Endothelial cell of umbilical vein (primary cell): Measurements from ENCODE around the gene CSNK1G2. TPM values are rescaled to one million over a fixed set of nuclear protein-coding genes. Genes with fewer than 3 reads are reported as not detected.

Source experiments
- BruUV-seq: library from RNA; stranded (reverse); fragments of 400-500 nt; replicated peaks from 2 replicates; lab custom pipeline; 2021; lab: Mats Ljungman, UMichigan
- CTCF ChIA-PET: fragments of 300-600, 350-600 bp; sonication (Branson Sonifier 250); formaldehyde crosslinking; loops from one replicate; lab custom pipeline; 2021; ENCODE audit warnings: antibody characterized with exemption, inconsistent platforms; lab: Charles Lee
- POLR2A ChIA-PET: fragments of 300-600, 350-600 bp; sonication (Branson Sonifier 250); formaldehyde crosslinking; loops from one replicate; lab custom pipeline; 2021; ENCODE audit warnings: antibody characterized with exemption, inconsistent platforms; lab: Charles Lee
- DNase-seq: peaks from one replicate; pipeline ENCODE4 v3.0.0-alpha.2; 2011; ENCODE audit warnings: low read depth, low spot score
- FAIRE-seq: peaks from 2 replicates; lab custom pipeline; 2011; peaks lifted over from hg19 to GRCh38; lab: Jason Lieb, UNC
- H2AFZ ChIP-seq: 2 replicates; pipeline ENCODE4 v1.6.0; 2012; ENCODE audit warnings: low read depth, low read length, control low read depth, inconsistent platforms
- H3K27ac ChIP-seq: 2 replicates; pipeline ENCODE4 v1.5.1; 2011; ENCODE audit warnings: low read depth, mild to moderate bottlenecking, control low read depth, low read length, moderate library complexity; ENCODE audit not compliant: insufficient read depth
- H3K27me3 ChIP-seq, 2 experiments: 2 replicates each; pipeline versions ENCODE4 v1.6.0 to v1.6.1; 2011; ENCODE audit warnings: low read length in 2 of 2, mixed read lengths in 1 of 2; ENCODE audit not compliant: control insufficient read depth in 2 of 2, insufficient read depth in 2 of 2
- H3K36me3 ChIP-seq, 2 experiments: 2 replicates in 1 of 2; 3 replicates in 1 of 2; pipeline ENCODE4 v1.5.1; 2011; ENCODE audit warnings: low read length in 2 of 2, mild to moderate bottlenecking in 1 of 2, moderate library complexity in 1 of 2; ENCODE audit not compliant: control insufficient read depth in 2 of 2, insufficient read depth in 2 of 2; ENCODE audit errors: extremely low read depth in 1 of 2
- H3K4me1 ChIP-seq: 3 replicates; pipeline ENCODE4 v1.5.1; 2011; ENCODE audit warnings: mild to moderate bottlenecking, low read length; ENCODE audit not compliant: control insufficient read depth, insufficient read depth; ENCODE audit errors: extremely low read depth
- H3K4me2 ChIP-seq: 2 replicates; pipeline ENCODE4 v1.6.1; 2011; ENCODE audit warnings: low read length, control low read depth, mixed read lengths; ENCODE audit not compliant: insufficient read depth
- H3K4me3 ChIP-seq, 3 experiments: fragments of 200-600 bp in 1 of 3; sonication (generic), shearing (Covaris generic) in 1 of 3; replicated peaks in 1 of 3; 2 replicates each; pipeline ENCODE4 v1.5.1; 2011 to 2016; ENCODE audit warnings: control low read depth in 3 of 3, low read length in 3 of 3, mild to moderate bottlenecking in 2 of 3, inconsistent platforms in 1 of 3, low read depth in 1 of 3, moderate library complexity in 1 of 3; ENCODE audit not compliant: insufficient read depth in 1 of 3
- H3K79me2 ChIP-seq: 2 replicates; pipeline ENCODE4 v1.6.0; 2012; ENCODE audit warnings: low read length, inconsistent platforms; ENCODE audit not compliant: control insufficient read depth, insufficient read depth
- H3K9ac ChIP-seq: replicated peaks from 2 replicates; pipeline ENCODE3; 2011; ENCODE audit warnings: low read length, control low read depth; ENCODE audit not compliant: insufficient read depth; ENCODE audit errors: extremely low read depth
- H3K9me1 ChIP-seq: replicated peaks from 3 replicates; pipeline ENCODE4 v1.6.0; 2011; ENCODE audit warnings: mild to moderate bottlenecking, low read length; ENCODE audit not compliant: control insufficient read depth, insufficient read depth; ENCODE audit errors: extremely low read depth
- H3K9me3 ChIP-seq: replicated peaks from 2 replicates; pipeline ENCODE4 v1.5.1; 2012; ENCODE audit warnings: low read length, inconsistent platforms; ENCODE audit not compliant: control insufficient read depth, insufficient read depth
- H4K20me1 ChIP-seq: replicated peaks from 2 replicates; pipeline ENCODE3; 2011; ENCODE audit warnings: mild to moderate bottlenecking, low read length; ENCODE audit not compliant: control insufficient read depth, insufficient read depth; ENCODE audit errors: extremely low read depth
- EZH2 ChIP-seq: IDR thresholded peaks from 2 replicates; pipeline ENCODE4 v1.6.1; 2012; ENCODE audit warnings: borderline replicate concordance, low read depth, mild to moderate bottlenecking, moderate library complexity, low read length, inconsistent platforms; ENCODE audit not compliant: severe bottlenecking
- FOS ChIP-seq: IDR thresholded peaks from 2 replicates; pipeline ENCODE4 v1.6.1; 2011; ENCODE audit warnings: mild to moderate bottlenecking, low read length, moderate library complexity, borderline replicate concordance; ENCODE audit not compliant: insufficient read depth
- GATA2 ChIP-seq: IDR thresholded peaks from 2 replicates; pipeline ENCODE4 v1.7.0; 2011; ENCODE audit warnings: low read depth, mild to moderate bottlenecking, moderate library complexity, mixed read lengths, low read length; ENCODE audit not compliant: insufficient read length, insufficient read depth
- JUN ChIP-seq: IDR thresholded peaks from 2 replicates; pipeline ENCODE4 v1.6.1; 2011; ENCODE audit warnings: borderline replicate concordance, low read depth; ENCODE audit not compliant: insufficient read length, insufficient read depth
- MYC ChIP-seq: IDR thresholded peaks from one replicate; pipeline ENCODE4 v1.6.1; 2011; ENCODE audit warnings: mild to moderate bottlenecking, low read depth, low read length
- POLR2A ChIP-seq: IDR thresholded peaks from 2 replicates; pipeline ENCODE4 v1.6.1; 2012; ENCODE audit warnings: low read depth, mild to moderate bottlenecking, control low read depth, low read length
- POLR2AphosphoS5 ChIP-seq: IDR thresholded peaks from 2 replicates; pipeline ENCODE4 v1.6.1; 2012; ENCODE audit warnings: low read depth, mild to moderate bottlenecking, control low read depth, low read length, moderate library complexity; ENCODE audit not compliant: insufficient read depth
- dilution Hi-C: fragments of 300-500 bp; cut with MboI; formaldehyde crosslinking; loops from one replicate; pipeline ENCODE4 v1.15.0; 2019; ENCODE audit warnings: low sequenced_read_pairs; ENCODE audit not compliant: extremely low pct_ligation_motif_present
- intact Hi-C: fragments of 100-400 bp; cut with micrococcal nuclease; formaldehyde crosslinking; loops from one replicate; pipeline ENCODE4 v1.10.0; 2022
- polyA plus RNA-seq, 4 experiments: library from polyadenylated mRNA; depleted of rRNA in 3 of 4; stranded (reverse) in 3 of 4; unstranded in 1 of 4; fragments of >200 nt; gene quantifications; 2 replicates each; pipeline versions ENCODE4 v1.2.1 to v1.2.3, GENCODE V29; 2011 to 2012; ENCODE audit warnings: missing spikeins in 1 of 4
- total RNA-seq: library from RNA; stranded (reverse); gene quantifications from 2 replicates; pipeline ENCODE4 v1.2.3, GENCODE V29; 2021
- TF ChIP-seq, protein P1 (sequence below), 2 donors: IDR thresholded peaks; 1 replicate in 1 of 2; 2 replicates in 1 of 2; pipeline ENCODE4 v1.5.1; 2011; ENCODE audit warnings: low read length in 2 of 2, mild to moderate bottlenecking in 2 of 2, moderate library complexity in 2 of 2, control low read depth in 1 of 2, inconsistent platforms in 1 of 2, low read depth in 1 of 2; ENCODE audit not compliant: insufficient read depth in 1 of 2; ENCODE audit errors: extremely low read depth in 1 of 2
- TF ChIP-seq, protein P2 (sequence below): IDR thresholded peaks from 2 replicates; pipeline ENCODE4 v1.6.1; 2011; ENCODE audit not compliant: insufficient read depth, insufficient read length

Gene CSNK1G2
- total and polyA plus RNA-seq, 2 donors (not counting 3 experiments of a cell fraction or from before 2014, with no cell fraction given), result 96.6 to 110 TPM

DNA sequence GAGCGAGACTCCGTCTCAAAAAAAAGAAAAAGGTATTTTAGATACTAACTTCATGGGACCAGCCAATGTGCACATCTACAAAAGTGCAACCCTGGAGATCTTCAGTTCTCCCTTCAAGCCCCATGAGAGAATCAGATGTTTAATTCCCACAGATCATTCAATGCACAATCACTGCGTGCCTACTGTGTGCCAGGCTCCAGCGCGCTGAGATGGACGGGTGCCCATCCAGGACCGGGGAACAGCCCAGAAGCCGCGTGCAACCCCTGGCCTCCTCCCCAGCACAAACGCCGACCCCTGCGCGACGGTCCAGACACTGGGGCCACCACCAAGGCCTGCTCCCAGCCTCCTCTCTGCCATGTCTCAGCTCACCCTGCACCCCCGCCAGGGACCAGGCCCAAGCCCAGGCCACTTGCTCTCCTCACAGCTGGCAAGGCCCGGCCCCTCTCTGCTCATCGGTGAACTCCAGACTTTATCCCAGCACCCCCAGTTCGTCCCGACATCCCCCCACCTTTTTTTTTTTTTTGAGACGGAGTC is 69.2 kb downstream of the CSNK1G2 start:
- H3K27ac ChIP-seq, result no peak overlapping the region
- H3K9ac ChIP-seq, result no peak overlapping the region
- no peaks in the 10 kb centered on the region for H3K9me3 ChIP-seq
- ChIA-PET POLR2A (no interaction called here), CTCF (interaction anchor here (1.0 kb wide), 1 partner anchor 46 kb away, joined by 3 read pairs; no protein-coding TSS in a partner anchor)
- TF ChIP-seq GATA2 (no peak), POLR2A (no peak), FOS (no peak), MYC (no peak), JUN (no peak), POLR2AphosphoS5 (no peak), EZH2 (no peak)
- TF ChIP-seq, protein P1, sequence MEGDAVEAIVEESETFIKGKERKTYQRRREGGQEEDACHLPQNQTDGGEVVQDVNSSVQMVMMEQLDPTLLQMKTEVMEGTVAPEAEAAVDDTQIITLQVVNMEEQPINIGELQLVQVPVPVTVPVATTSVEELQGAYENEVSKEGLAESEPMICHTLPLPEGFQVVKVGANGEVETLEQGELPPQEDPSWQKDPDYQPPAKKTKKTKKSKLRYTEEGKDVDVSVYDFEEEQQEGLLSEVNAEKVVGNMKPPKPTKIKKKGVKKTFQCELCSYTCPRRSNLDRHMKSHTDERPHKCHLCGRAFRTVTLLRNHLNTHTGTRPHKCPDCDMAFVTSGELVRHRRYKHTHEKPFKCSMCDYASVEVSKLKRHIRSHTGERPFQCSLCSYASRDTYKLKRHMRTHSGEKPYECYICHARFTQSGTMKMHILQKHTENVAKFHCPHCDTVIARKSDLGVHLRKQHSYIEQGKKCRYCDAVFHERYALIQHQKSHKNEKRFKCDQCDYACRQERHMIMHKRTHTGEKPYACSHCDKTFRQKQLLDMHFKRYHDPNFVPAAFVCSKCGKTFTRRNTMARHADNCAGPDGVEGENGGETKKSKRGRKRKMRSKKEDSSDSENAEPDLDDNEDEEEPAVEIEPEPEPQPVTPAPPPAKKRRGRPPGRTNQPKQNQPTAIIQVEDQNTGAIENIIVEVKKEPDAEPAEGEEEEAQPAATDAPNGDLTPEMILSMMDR (IDR thresholded peaks at IDR 0.05; ENCODE audit: extremely low read depth in 1 of 2, insufficient read depth in 1 of 2, low read depth in 1 of 2, low read length in 2 of 2), result no peak
- TF ChIP-seq, protein P2, sequence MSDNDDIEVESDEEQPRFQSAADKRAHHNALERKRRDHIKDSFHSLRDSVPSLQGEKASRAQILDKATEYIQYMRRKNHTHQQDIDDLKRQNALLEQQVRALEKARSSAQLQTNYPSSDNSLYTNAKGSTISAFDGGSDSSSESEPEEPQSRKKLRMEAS, result no peak
- H4K20me1 ChIP-seq, result no peaks in the 10 kb centered on the region
- H3K27me3 ChIP-seq, result no peaks in the 10 kb centered on the region
- H3K4me1 ChIP-seq, result no peaks in the 10 kb centered on the region
- DNase-seq, result no peak
- H3K4me2 ChIP-seq, result no peak overlapping the region
- no peak overlapping the region for H2AFZ ChIP-seq
- H3K4me3 ChIP-seq, result no peak overlapping the region
- no peak for FAIRE-seq
- BruUV-seq, result no TSS peak
- H3K36me3 ChIP-seq, result no peaks in the 10 kb centered on the region
- dilution Hi-C loops, result no loop called here
- peaks cover 14% of the 10 kb centered on the region for H3K79me2 ChIP-seq
- H3K9me1 ChIP-seq, result no peaks in the 10 kb centered on the region
- intact Hi-C loops, result no loop called here
